MG63 (cell line): ENCODE data around the gene SSU72. TPM values are rescaled to one million over a fixed set of nuclear protein-coding genes. Genes with fewer than 3 reads are reported as not detected.
A peak's percentile ranks its signal among the peaks of the same experiment; 100 is the strongest.

ENCODE experiments used
- DNase-seq: peaks from one replicate; pipeline ENCODE4 v3.0.0-alpha.2; 2020
- H3K27me3 ChIP-seq: fragments of 250-450 bp; sonication (Bioruptor Pico); 2 replicates; pipeline ENCODE4 v1.5.1; 2020; ENCODE audit warnings: mild to moderate bottlenecking, moderate library complexity
- H3K36me3 ChIP-seq: fragments of 250-450 bp; sonication (Bioruptor Pico); 2 replicates; pipeline ENCODE4 v1.5.1; 2020; ENCODE audit warnings: mild to moderate bottlenecking, moderate library complexity
- H3K4me3 ChIP-seq: fragments of 250-450 bp; sonication (Bioruptor Pico); 2 replicates; pipeline ENCODE4 v1.5.1; 2020; ENCODE audit warnings: mild to moderate bottlenecking, moderate library complexity
- H3K9me3 ChIP-seq: fragments of 250-450 bp; sonication (Bioruptor Pico); 2 replicates; pipeline ENCODE4 v1.5.1; 2020; ENCODE audit warnings: mild to moderate bottlenecking, moderate library complexity
- total RNA-seq: library from RNA; depleted of rRNA; stranded (reverse); fragments of >200 nt; shearing (Covaris generic); gene quantifications from 2 replicates; pipeline ENCODE4 v1.2.3, GENCODE V29; 2014; ENCODE audit warnings: low replicate concordance

SSU72 gene
- total RNA-seq, 1 experiment from 2014 or later, result 168 TPM

- Histone ChIP-seq H3K4me3 (peak overlapping the region; percentile 100), H3K36me3 (peaks cover 8% of the 10 kb centered on the region), H3K9me3 (no peaks in the 10 kb centered on the region), H3K27me3 (no peaks in the 10 kb centered on the region)
- DNase-seq, result no peak
Observed at GRCh38 chr1:1614954-1615255, 40.2 kb upstream of the SSU72 start.

DNA sequence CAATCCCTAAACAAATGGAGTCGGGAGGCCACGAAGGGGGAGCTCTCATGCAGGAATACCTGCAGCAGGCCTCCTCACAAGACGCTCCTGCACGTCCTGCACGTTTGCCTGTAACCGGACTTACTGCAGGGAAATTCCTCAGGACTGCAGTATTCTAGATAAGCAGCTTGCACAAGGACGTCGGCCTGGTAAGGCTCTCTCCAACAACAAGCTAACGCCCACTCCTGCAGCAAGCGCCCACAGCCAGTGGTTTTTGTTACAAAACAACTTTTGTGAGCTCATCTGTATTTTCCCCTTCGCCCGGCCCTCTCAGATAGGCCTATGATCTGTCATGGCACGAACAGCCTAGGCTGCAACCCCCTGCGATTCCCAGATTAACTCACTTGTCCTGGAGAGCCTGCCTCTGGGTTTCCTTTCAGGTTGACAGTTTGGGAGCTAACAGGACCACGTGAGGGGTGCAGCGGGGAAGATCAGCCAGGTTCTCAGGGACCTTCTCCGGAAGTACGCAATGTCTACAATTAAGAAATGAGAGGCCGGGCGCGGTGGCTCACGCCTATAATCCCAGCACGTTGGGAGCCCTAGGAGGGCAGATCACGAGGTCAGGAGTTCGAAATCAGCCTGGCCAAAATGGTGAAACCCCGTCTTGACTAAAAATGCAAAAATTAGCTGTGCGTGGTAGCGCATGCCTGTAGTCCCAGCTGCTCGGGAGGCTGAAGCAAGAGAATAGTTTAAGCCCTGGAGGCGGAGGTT, 39.7 kb upstream of the SSU72 start:
- H3K27me3 ChIP-seq, result no peaks in the 10 kb centered on the region
- peak overlapping the region; percentile 100 for H3K4me3 ChIP-seq
- H3K36me3 ChIP-seq, result peaks cover 8% of the 10 kb centered on the region
- H3K9me3 ChIP-seq, result no peaks in the 10 kb centered on the region
- DNase-seq, result no peak

DNA sequence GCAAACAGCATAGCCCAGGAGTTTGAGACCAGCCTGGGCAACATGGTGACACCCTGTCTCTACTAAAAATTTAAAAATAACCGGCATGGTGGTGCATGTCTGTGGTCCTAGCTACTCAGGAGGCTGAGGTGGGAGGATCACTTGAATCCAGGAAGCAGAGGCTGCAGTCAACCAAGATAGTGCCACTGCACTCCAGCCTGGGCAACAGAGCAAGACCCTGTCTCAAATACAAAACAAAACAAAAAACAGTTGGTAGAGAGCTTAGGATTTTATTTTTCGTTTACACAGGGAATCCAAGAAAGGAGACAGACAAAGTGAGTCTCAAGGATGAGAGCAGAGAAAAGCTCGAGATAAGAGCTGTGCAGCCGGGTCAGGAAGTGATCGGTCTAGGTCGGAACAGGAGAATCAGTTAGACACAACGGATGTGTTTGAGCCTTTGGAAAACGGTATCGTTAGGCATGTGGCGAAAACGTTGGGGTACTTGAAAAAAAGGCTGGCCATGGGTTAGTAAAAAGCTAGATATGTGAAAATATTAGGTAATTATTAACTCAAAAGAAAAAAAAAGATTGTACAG, 38.9 kb upstream of the SSU72 start:
- peaks cover 8% of the 10 kb centered on the region for H3K36me3 ChIP-seq
- no peaks in the 10 kb centered on the region for H3K9me3 ChIP-seq
- H3K4me3 ChIP-seq, result no peak overlapping the region
- H3K27me3 ChIP-seq, result no peaks in the 10 kb centered on the region
- DNase-seq, result no peak

DNA sequence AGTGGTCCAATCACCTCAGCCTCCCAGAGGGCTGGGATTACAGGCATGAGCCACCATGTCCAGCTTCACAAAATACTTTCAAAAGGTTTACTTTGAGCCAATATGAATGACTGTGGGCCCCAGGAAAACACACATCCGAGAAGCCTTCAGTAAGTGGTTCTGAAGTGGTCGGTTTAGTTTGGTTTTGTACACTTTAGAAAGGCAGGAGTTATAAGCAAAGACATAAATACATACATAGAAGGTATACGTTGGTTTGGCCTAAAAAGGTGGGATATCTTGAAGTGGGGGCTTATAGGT, 37.4 kb upstream of the SSU72 start:
- Histone ChIP-seq H3K27me3 (no peaks in the 10 kb centered on the region), H3K9me3 (no peaks in the 10 kb centered on the region)

GRCh38 chr1:1610796-1611195, 36.1 kb upstream of the SSU72 start:
- Histone ChIP-seq H3K36me3 (peaks cover 2% of the 10 kb centered on the region; the same call in 1 of the 2 replicates), H3K27me3 (no peaks in the 10 kb centered on the region), H3K4me3 (no peak overlapping the region), H3K9me3 (no peaks in the 10 kb centered on the region)
- DNase-seq, result no peak

More for the DNA sequence above, 37.4 kb upstream of the SSU72 start:
- H3K4me3 ChIP-seq, result no peak overlapping the region
- H3K36me3 ChIP-seq, result peaks cover 2% of the 10 kb centered on the region
- no peak for DNase-seq

GRCh38 chr1:1609822-1610485, 35.3 kb upstream of the SSU72 start:
- H3K27me3 ChIP-seq, result no peaks in the 10 kb centered on the region

DNA sequence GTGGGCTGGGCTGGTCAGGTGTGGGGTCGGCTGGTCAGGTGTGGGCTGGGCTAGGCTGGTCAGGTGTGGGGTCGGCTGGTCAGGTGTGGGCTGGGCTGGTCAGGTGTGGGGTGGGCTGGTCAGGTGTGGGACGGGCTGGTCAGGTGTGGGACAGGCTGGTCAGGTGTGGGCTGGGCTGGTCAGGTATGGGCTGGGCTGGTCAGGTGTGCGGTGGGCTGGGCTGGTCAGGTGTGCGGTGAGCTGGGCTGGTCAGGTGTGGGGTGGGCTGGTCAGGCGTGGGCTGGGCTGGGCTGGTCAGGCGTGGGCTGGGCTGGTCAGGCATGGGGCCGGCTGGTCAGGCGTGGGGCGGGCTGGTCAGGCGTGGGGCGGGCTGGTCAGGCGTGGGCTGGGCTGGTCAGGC, 31.6 kb upstream of the SSU72 start:
- no peak for DNase-seq
- no peaks in the 10 kb centered on the region for H3K36me3 ChIP-seq

More at GRCh38 chr1:1609822-1610485, 35.3 kb upstream of the SSU72 start:
- Histone ChIP-seq H3K36me3 (0 out of 2 replicates have a peak, but pooled peaks cover 2% of the 10 kb centered on the region), H3K4me3 (no peak overlapping the region), H3K9me3 (no peaks in the 10 kb centered on the region)
- DNase-seq, result no peak

DNA sequence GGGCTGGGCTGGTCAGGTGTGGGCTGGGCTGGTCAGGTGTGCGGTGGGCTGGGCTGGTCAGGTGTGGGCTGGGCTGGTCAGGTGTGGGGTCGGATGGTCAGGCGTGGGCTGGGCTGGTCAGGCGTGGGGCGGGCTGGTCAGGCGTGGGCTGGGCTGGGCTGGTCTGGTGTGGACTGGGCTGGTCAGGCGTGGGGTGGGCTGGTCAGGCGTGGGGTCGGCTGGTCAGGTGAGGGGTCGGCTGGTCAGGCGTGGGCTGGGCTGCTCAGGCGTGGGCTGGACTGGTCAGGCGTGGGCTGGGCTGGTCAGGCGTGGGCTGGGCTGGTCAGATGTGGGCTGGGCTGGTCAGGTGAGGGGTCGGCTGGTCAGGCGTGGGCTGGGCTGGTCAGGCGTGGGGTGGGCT, 31.1 kb upstream of the SSU72 start:
- no peaks in the 10 kb centered on the region for H3K36me3 ChIP-seq
- no peak for DNase-seq
- H3K27me3 ChIP-seq, result no peaks in the 10 kb centered on the region
- H3K4me3 ChIP-seq, result no peak overlapping the region
- H3K9me3 ChIP-seq, result no peaks in the 10 kb centered on the region

More for the DNA sequence above, 31.6 kb upstream of the SSU72 start:
- Histone ChIP-seq H3K9me3 (no peaks in the 10 kb centered on the region), H3K4me3 (no peak overlapping the region), H3K27me3 (no peaks in the 10 kb centered on the region)

GRCh38 chr1:1605034-1605591, 30.4 kb upstream of the SSU72 start:
- no peak overlapping the region for H3K4me3 ChIP-seq
- H3K36me3 ChIP-seq, result no peaks in the 10 kb centered on the region
- no peak for DNase-seq
- H3K27me3 ChIP-seq, result no peaks in the 10 kb centered on the region
- no peaks in the 10 kb centered on the region for H3K9me3 ChIP-seq

GRCh38 chr1:1604374-1605033, 29.8 kb upstream of the SSU72 start:
- no peak for DNase-seq
- no peaks in the 10 kb centered on the region for H3K27me3 ChIP-seq
- no peaks in the 10 kb centered on the region for H3K36me3 ChIP-seq
- H3K4me3 ChIP-seq, result no peak overlapping the region
- no peaks in the 10 kb centered on the region for H3K9me3 ChIP-seq

DNA sequence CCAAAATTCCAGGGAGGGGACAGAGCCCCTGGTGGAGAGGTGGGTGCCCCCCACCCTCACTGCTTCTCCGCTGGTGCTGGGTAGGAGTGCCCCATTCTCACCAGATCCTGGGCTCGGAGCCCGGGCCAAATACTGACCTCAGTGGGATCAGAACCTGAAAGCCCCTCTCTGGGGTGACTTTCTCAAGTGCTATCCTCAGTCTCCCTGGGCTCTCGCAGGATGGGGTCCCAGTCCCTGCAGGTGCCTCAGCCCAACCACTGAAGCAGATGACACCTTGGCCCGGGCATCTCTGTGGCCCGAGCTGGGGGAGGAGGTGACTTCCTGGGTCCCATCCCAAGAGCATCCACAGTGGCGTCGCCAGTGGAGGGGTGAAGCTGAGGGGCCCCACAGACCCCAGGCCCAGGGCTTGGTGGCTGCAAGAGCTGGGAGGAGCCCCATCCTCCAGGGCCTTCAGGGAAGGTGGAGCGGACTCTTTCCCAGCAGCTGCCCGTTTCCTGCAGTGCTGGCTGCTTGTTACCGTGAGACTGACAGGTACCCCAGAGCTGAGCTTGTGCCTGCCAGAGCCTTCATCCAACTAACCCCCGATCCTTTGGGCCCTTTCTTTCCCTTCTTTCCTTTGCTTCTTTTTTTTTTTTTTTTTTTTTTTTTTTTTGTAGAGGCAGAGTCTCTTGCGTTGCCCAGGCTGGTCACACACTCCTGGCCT, 29.2 kb upstream of the SSU72 start:
- H3K27me3 ChIP-seq, result no peaks in the 10 kb centered on the region
- H3K4me3 ChIP-seq, result no peak overlapping the region
- no peaks in the 10 kb centered on the region for H3K36me3 ChIP-seq
- DNase-seq, result no peak
- H3K9me3 ChIP-seq, result no peaks in the 10 kb centered on the region

- H3K27me3 ChIP-seq, result no peaks in the 10 kb centered on the region
- no peak for DNase-seq
- H3K4me3 ChIP-seq, result no peak overlapping the region
Observed at GRCh38 chr1:1602968-1603506, 28.4 kb upstream of the SSU72 start.

GRCh38 chr1:1602304-1602967, 27.8 kb upstream of the SSU72 start:
- H3K4me3 ChIP-seq, result no peak overlapping the region
- no peaks in the 10 kb centered on the region for H3K9me3 ChIP-seq
- no peaks in the 10 kb centered on the region for H3K27me3 ChIP-seq
- no peak for DNase-seq
- no peaks in the 10 kb centered on the region for H3K36me3 ChIP-seq

More at GRCh38 chr1:1602968-1603506, 28.4 kb upstream of the SSU72 start:
- no peaks in the 10 kb centered on the region for H3K9me3 ChIP-seq
- H3K36me3 ChIP-seq, result no peaks in the 10 kb centered on the region

DNA sequence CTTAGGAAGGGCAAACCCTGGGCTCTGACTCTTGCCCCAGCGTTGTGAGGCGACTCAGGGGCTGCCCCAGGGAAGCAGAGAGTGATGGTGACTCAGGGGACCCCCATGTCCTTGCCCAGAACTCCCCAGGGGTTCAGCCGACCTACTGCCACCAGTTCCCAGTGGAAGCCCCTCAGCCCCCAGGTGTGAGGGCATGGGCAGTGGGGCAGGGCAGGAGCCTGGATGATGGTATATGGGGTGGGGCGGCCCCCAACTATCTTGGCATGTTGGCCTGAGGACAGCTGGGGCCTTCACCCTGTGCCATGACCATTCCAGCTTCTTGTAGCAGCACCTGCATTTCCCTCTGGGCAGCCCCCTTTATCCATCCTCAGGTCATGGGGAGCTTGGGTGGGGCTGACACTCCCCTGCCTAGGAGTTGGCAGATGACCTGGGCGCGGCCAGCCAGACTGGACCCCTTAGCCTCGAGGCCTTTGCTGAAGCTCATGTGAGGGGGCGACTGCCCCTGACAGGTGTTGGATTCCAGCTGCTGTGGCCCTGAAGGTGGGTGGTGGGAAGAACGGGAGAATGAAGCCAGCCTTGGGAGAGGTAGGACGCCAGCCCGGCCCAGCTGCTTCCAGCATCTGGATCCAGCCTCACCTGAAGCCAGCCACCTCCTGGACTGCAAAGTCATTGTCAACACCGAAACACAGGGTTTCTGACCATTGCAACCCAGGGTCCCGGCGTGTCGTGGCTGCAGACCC, 27.1 kb upstream of the SSU72 start:
- no peaks in the 10 kb centered on the region for H3K36me3 ChIP-seq
- no peaks in the 10 kb centered on the region for H3K27me3 ChIP-seq
- no peaks in the 10 kb centered on the region for H3K9me3 ChIP-seq
- no peak for DNase-seq
- H3K4me3 ChIP-seq, result no peak overlapping the region

GRCh38 chr1:1600861-1601563, 26.3 kb upstream of the SSU72 start:
- H3K4me3 ChIP-seq, result no peak overlapping the region
- H3K9me3 ChIP-seq, result no peaks in the 10 kb centered on the region
- H3K36me3 ChIP-seq, result no peaks in the 10 kb centered on the region
- no peaks in the 10 kb centered on the region for H3K27me3 ChIP-seq
- DNase-seq, result no peak
